Renal cortex interstitium (tissue), 11 donors: ENCODE results near the gene CSDE1. TPM values are rescaled to one million over a fixed set of nuclear protein-coding genes. Genes with fewer than 3 reads are reported as not detected.

Source experiments
- DNase-seq, 11 donors: peaks; one replicate each; pipeline ENCODE4 v3.0.0-alpha.2; 2013; ENCODE audit warnings: low read depth in 9 of 11, low spot score in 4 of 11; ENCODE audit errors: extremely low read depth in 1 of 11
- polyA plus RNA-seq, 3 donors: library from polyadenylated mRNA; unstranded; fragments of 120-200 nt; gene quantifications; one replicate each; pipeline ENCODE4 v1.2.1, GENCODE V29; 2013; ENCODE audit not compliant: insufficient read length in 3 of 3

Gene CSDE1
- polyA plus RNA-seq, 3 donors: 422 to 496 (median 450) TPM

- no peak for DNase-seq
Measured at GRCh38 chr1:114719424-114719787, 38.4 kb downstream of the CSDE1 start.

GRCh38 chr1:114718661-114719423 lies 38.9 kb downstream of the CSDE1 start:
- DNase-seq: no peak

GRCh38 chr1:114716304-114717170 lies 41.2 kb downstream of the CSDE1 start, which contains the start of gene NRAS:
Gene NRAS (minus strand): TSS chr1:114716771. CDS start chr1:114716160, 611 bp downstream.
- DNase-seq: peak; percentile 80 to 93 (median 89)

- peak in 1 of 11 donors; percentile 2 for DNase-seq
Measured at GRCh38 chr1:114715952-114716303, 41.9 kb downstream of the CSDE1 start.

- DNase-seq: no peak
Measured at GRCh38 chr1:114712977-114713376, 44.8 kb downstream of the CSDE1 start.

GRCh38 chr1:114710360-114710759 lies 47.4 kb downstream of the CSDE1 start:
- DNase-seq: no peak

- no peak for DNase-seq
Measured at GRCh38 chr1:114707604-114708003, 50.2 kb downstream of the CSDE1 start.

GRCh38 chr1:114703242-114703641 lies 54.5 kb downstream of the CSDE1 start:
- DNase-seq: no peak

GRCh38 chr1:114702737-114703136 lies 55.0 kb downstream of the CSDE1 start:
- no peak for DNase-seq

- no peak for DNase-seq
Measured at GRCh38 chr1:114701931-114702330, 55.9 kb downstream of the CSDE1 start.

GRCh38 chr1:114700036-114700600 lies 57.7 kb downstream of the CSDE1 start:
- DNase-seq: no peak

GRCh38 chr1:114696810-114697209 lies 61.0 kb downstream of the CSDE1 start:
- no peak for DNase-seq

GRCh38 chr1:114695430-114696058 lies 62.2 kb downstream of the CSDE1 start, which contains the start of gene AMPD1:
Gene AMPD1 (minus strand): TSS chr1:114695546. CDS start chr1:114695471, 75 bp downstream.
- DNase-seq: peak in 1 of 11 donors; percentile 4

- no peak for DNase-seq
Measured at GRCh38 chr1:114694540-114695310, 63.1 kb downstream of the CSDE1 start.

- no peak for DNase-seq
Measured at GRCh38 chr1:114692947-114693346, 64.8 kb downstream of the CSDE1 start.

- no peak for DNase-seq
Measured at GRCh38 chr1:114691061-114691460, 66.7 kb downstream of the CSDE1 start.

- DNase-seq: no peak
Measured at GRCh38 chr1:114690148-114690547, 67.6 kb downstream of the CSDE1 start.

- no peak for DNase-seq
Measured at GRCh38 chr1:114688526-114688925, 69.3 kb downstream of the CSDE1 start.

GRCh38 chr1:114685851-114686250 lies 71.9 kb downstream of the CSDE1 start:
- DNase-seq: no peak
